ENCODE results near the gene SMIM27. TPM values are rescaled to one million over a fixed set of nuclear protein-coding genes. Genes with fewer than 3 reads are reported as not detected.

Gene SMIM27
- total and polyA plus RNA-seq, 9 of the 15 experiments (the other 6 are each of a cell fraction or from before 2014, with no cell fraction given) = 2.9 to 16.1 (median 7.9) TPM

- Histone ChIP-seq H3K9me1 (ENCODE audit: control insufficient read depth, insufficient read depth, low read length) (no peaks in the 10 kb centered on the region), H3K27me3 (ENCODE audit: control insufficient read depth in 2 of 2, insufficient read depth in 2 of 2, low read length in 2 of 2) (no peaks in the 10 kb centered on the region), H3K9ac (ENCODE audit: insufficient read depth in 1 of 2, low read depth in 2 of 2, low read length in 2 of 2) (no peak overlapping the region), H2AFZ (ENCODE audit: low read depth, low read length) (no peak overlapping the region), H3K36me3 (ENCODE audit: control insufficient read depth, insufficient read depth, low read length) (peaks cover 9% of the 10 kb centered on the region; the same call in 1 of the 3 replicates), H3K4me3 (no peak overlapping the region), H3K4me2 (ENCODE audit: insufficient read depth, low read length) (no peak overlapping the region), H3K9me3 (replicated peaks; ENCODE audit: control insufficient read depth, insufficient read depth, low read depth, low read length) (no peaks in the 10 kb centered on the region), H3K4me1 (replicated peaks in 1 of 2; ENCODE audit: control insufficient read depth in 2 of 2, insufficient read depth in 2 of 2, low read length in 2 of 2) (peaks cover 0 to 17% of the 10 kb centered on the region in 2 experiments; a peak in 2 of 5 replicates), H3K27ac (ENCODE audit: extremely low read depth, low read depth, low read length) (no peak overlapping the region), H3K79me2 (ENCODE audit: control insufficient read depth, insufficient read depth, low read length) (peaks cover 26% of the 10 kb centered on the region), H4K20me1 (replicated peaks; ENCODE audit: control insufficient read depth, insufficient read depth, low read length) (no peaks in the 10 kb centered on the region)
- 50% methylated on average over 2 of the region's 3 CpGs for WGBS (ENCODE audit: insufficient coverage, low coverage, missing lambda C conversion rate)
- ChIA-PET POLR2A (interaction anchor here (0.8 to 1.0 kb wide), 2 partner anchors 8 to 14 kb away, joined by 3 to 4 read pairs; no protein-coding TSS in a partner anchor), CTCF (ENCODE audit: low intra/inter-chr PET ratio) (no interaction called here)
- no peak for TF ChIP-seq MEF2A (IDR thresholded peaks at IDR 0.05; ENCODE audit: control insufficient read depth, low read depth, low read length)
- TF ChIP-seq NCOA2 (IDR thresholded peaks at IDR 0.05; ENCODE audit: partially characterized antibody in 2 of 2) = no peak
- TF ChIP-seq TOE1 (IDR thresholded peaks at IDR 0.05; ENCODE audit: borderline replicate concordance) = no peak
- TF ChIP-seq TOE1 (CRISPR knock-in tag; IDR thresholded peaks at IDR 0.05; ENCODE audit: borderline replicate concordance, low read depth) = no peak
- no peak for TF ChIP-seq PYGO2 (tag; IDR thresholded peaks at IDR 0.05)
- no peak for TF ChIP-seq ETV6 (IDR thresholded peaks at IDR 0.05; ENCODE audit: borderline replicate concordance in 1 of 2, low read depth in 2 of 2, low read length in 1 of 2)
- no peak for TF ChIP-seq ETV6 (CRISPR knock-in tag; IDR thresholded peaks at IDR 0.05; ENCODE audit: borderline replicate concordance)
- no peak for TF ChIP-seq MTF1 (CRISPR knock-in tag; IDR thresholded peaks at IDR 0.05; ENCODE audit: borderline replicate concordance)
- no peak for TF ChIP-seq ZC3H8 (IDR thresholded peaks at IDR 0.05)
- TF ChIP-seq CAMTA2 (CRISPR knock-in tag; conservative IDR thresholded peaks at IDR 0.05) = no peak
- TF ChIP-seq ZNF79 (CRISPR knock-in tag; IDR thresholded peaks at IDR 0.05; ENCODE audit: low read depth) = no peak
- no peak for TF ChIP-seq ERF (CRISPR knock-in tag; IDR thresholded peaks at IDR 0.05)
- TF ChIP-seq KDM4B (IDR thresholded peaks at IDR 0.05; ENCODE audit: borderline replicate concordance in 2 of 2, low read depth in 1 of 2) = no peak
- TF ChIP-seq, protein P1, sequence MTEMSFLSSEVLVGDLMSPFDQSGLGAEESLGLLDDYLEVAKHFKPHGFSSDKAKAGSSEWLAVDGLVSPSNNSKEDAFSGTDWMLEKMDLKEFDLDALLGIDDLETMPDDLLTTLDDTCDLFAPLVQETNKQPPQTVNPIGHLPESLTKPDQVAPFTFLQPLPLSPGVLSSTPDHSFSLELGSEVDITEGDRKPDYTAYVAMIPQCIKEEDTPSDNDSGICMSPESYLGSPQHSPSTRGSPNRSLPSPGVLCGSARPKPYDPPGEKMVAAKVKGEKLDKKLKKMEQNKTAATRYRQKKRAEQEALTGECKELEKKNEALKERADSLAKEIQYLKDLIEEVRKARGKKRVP (CRISPR knock-in tag; IDR thresholded peaks at IDR 0.05) = no peak
- TF ChIP-seq SP2 (IDR thresholded peaks at IDR 0.05; ENCODE audit: extremely low read depth, low read depth, low read length, poor library complexity, severe bottlenecking) = no peak
- TF ChIP-seq LEF1 (IDR thresholded peaks at IDR 0.05) = no peak
- TF ChIP-seq, protein P2, sequence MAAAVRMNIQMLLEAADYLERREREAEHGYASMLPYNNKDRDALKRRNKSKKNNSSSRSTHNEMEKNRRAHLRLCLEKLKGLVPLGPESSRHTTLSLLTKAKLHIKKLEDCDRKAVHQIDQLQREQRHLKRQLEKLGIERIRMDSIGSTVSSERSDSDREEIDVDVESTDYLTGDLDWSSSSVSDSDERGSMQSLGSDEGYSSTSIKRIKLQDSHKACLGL (CRISPR knock-in tag; IDR thresholded peaks at IDR 0.05; ENCODE audit: borderline replicate concordance, poor library complexity, severe bottlenecking) = no peak
- no peak for DNase-seq (ENCODE audit: extremely low read depth in 1 of 4, low spot score in 3 of 4)
- no peak for ATAC-seq
- no peak for FAIRE-seq
- intact Hi-C loops (cut with micrococcal nuclease) (no loop called here), in situ Hi-C loops (cut with MboI) (loop anchor here (25.0 kb wide), 1 partner anchor 679 kb away; the partner anchor contains the start of gene SPINK4)
- BruUV-seq (replicated peaks) = no TSS peak
These were observed 6.3 kb downstream of the SMIM27 start for GRCh38 chr9:32558408-32558934.
